ENCODE results near the gene WWC1. TPM values are rescaled to one million over a fixed set of nuclear protein-coding genes. Genes with fewer than 3 reads are reported as not detected.

The WWC1 gene
- total RNA-seq, 2 donors from 2014 or later, result 2.7 to 8.1 TPM

- no peaks in the 10 kb centered on the region for H3K4me1 ChIP-seq
- H3K27ac ChIP-seq, result no peak overlapping the region
- no peaks in the 10 kb centered on the region for H3K9me3 ChIP-seq
- TF ChIP-seq CTCF (IDR thresholded peaks at IDR 0.05), result no peak
- no peak for DNase-seq (ENCODE audit: low spot score)
- no peaks in the 10 kb centered on the region for H3K27me3 ChIP-seq
- no peaks in the 10 kb centered on the region for H3K36me3 ChIP-seq
- H3K4me3 ChIP-seq, result no peak overlapping the region
These were observed 30.9 kb upstream of the WWC1 start for GRCh38 chr5:168260353-168261226.

- no peak for DNase-seq (ENCODE audit: low spot score)
- TF ChIP-seq CTCF (IDR thresholded peaks at IDR 0.05), result no peak
- no peaks in the 10 kb centered on the region for H3K36me3 ChIP-seq
These were observed 30.2 kb upstream of the WWC1 start for GRCh38 chr5:168261227-168261571.

GRCh38 chr5:168262042-168262743 lies 29.3 kb upstream of the WWC1 start:
- TF ChIP-seq CTCF (IDR thresholded peaks at IDR 0.05), result no peak
- Histone ChIP-seq H3K27me3 (no peaks in the 10 kb centered on the region), H3K36me3 (no peaks in the 10 kb centered on the region), H3K9me3 (no peaks in the 10 kb centered on the region), H3K4me3 (no peak overlapping the region), H3K27ac (no peak overlapping the region), H3K4me1 (no peaks in the 10 kb centered on the region)
- no peak for DNase-seq (ENCODE audit: low spot score)

More at GRCh38 chr5:168261227-168261571, 30.2 kb upstream of the WWC1 start:
- Histone ChIP-seq H3K4me1 (no peaks in the 10 kb centered on the region), H3K9me3 (no peaks in the 10 kb centered on the region), H3K4me3 (no peak overlapping the region), H3K27me3 (no peaks in the 10 kb centered on the region), H3K27ac (no peak overlapping the region)

GRCh38 chr5:168263121-168263520 lies 28.3 kb upstream of the WWC1 start:
- TF ChIP-seq CTCF (IDR thresholded peaks at IDR 0.05), result no peak

GRCh38 chr5:168266016-168266415 lies 25.4 kb upstream of the WWC1 start:
- H3K27ac ChIP-seq, result no peak overlapping the region
- DNase-seq (ENCODE audit: low spot score), result no peak

More at GRCh38 chr5:168263121-168263520, 28.3 kb upstream of the WWC1 start:
- no peaks in the 10 kb centered on the region for H3K36me3 ChIP-seq
- no peaks in the 10 kb centered on the region for H3K9me3 ChIP-seq
- no peaks in the 10 kb centered on the region for H3K4me1 ChIP-seq
- no peak for DNase-seq (ENCODE audit: low spot score)
- no peaks in the 10 kb centered on the region for H3K27me3 ChIP-seq
- no peak overlapping the region for H3K4me3 ChIP-seq
- H3K27ac ChIP-seq, result no peak overlapping the region

More at GRCh38 chr5:168266016-168266415, 25.4 kb upstream of the WWC1 start:
- no peaks in the 10 kb centered on the region for H3K27me3 ChIP-seq
- H3K4me1 ChIP-seq, result peaks cover 0 to 15% of the 10 kb centered on the region in 2 donors
- no peaks in the 10 kb centered on the region for H3K9me3 ChIP-seq
- H3K4me3 ChIP-seq, result no peak overlapping the region
- TF ChIP-seq CTCF (IDR thresholded peaks at IDR 0.05), result no peak
- H3K36me3 ChIP-seq, result no peaks in the 10 kb centered on the region

Data from right atrium auricular region (tissue), 2 donors.